HK-2 (cell line): ENCODE data around the gene CDC25A.
"Not testable (repeated sequence)": the region's sequence is repeated elsewhere in the genome, so short reads cannot be mapped to it uniquely, and the experiment has no call there.

Source experiments
- DNase-seq: peaks from one replicate; pipeline ENCODE4 v3.0.0-alpha.2; 2018; ENCODE audit not compliant: unreplicated experiment

The CDC25A gene

DNA sequence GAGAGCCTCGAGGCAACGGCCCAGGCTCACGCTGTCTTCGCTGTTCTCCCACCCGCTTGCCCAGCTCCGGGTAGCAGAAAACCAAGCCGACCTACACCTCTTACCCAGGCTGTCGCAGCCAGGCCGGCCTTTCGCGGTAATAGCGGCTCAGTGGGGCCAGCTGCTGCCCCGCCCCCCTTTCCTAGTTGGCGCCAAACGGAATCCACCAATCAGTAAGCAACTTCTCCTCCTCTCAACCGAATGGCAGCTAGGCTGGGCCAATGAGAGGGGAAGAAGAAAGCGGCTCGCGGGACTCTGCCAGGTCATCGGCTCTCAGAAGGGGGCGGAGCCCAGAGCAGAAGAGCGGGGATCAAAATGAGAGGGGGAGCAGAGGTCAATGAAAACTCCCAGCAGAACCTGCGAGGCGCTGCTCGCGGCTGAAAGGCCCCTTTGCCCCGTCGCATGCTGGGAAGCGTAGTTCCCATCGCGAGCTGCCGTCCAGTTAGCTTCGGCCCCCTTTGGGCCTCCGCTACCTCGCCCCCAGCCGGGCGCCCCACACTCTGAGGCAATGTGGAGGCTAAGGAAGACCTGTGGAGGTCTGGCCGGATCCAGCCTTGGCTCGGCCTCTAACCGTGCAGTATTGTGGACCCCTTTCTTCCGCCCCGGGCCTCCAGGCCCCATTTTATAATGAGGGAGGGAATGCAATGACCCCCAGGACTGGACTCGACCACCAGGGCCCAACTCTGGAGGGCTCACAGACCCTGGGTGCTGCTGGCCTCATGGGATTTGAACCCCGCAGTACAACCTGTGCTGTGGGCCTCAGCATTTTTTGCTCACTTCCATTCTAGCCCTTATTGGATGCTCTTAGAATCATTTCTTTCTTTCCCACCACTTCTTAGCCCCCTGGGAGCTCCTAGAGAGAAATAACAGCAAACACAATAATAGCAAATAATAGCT is at the start of gene CDC25A:
CDC25A (minus strand) TSS at position 152 of the 936 bp plus-strand sequence. CDS start 470 bp downstream, outside the sequence.
- peak; percentile 93 for DNase-seq

DNA sequence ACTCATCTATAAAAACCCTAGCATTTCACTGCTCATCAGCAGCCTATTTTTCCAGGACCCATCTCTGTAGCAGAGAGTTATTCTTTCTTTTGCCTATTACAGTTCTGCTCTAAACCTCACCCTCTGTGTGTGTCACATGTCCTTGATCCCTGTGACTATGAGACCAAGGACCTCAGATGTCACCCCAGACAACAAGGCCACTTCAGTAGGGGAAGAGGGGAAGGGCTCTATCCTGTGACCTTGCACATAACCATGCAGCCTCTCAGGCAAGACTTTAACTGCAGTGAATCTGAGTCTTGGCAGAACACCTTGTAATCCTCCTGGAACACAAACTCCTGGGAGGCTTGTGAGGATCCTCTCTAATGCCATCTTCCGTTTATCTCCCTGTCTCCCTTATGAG is 48.3 kb upstream of the CDC25A start:
- DNase-seq, result no peak

DNA sequence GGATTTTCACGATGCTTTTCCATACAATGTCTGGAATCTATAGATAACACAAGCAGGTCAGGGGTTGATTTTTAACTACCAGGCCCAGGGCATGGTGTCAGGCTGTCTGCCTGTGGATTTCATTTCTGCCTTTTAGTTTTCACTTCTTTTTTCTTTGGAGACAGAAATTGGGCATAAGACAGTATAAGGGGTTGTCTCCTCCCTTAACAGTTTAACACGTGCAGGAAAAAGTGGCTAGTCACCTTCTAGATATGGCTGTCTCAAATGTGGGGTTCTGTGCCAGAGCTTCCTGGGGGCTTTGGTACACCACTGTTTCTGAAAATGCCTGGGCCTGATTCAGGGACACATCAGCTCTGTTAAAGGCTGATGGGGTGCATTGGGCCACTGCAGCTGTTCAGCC is 45.3 kb upstream of the CDC25A start:
- no peak for DNase-seq

DNA sequence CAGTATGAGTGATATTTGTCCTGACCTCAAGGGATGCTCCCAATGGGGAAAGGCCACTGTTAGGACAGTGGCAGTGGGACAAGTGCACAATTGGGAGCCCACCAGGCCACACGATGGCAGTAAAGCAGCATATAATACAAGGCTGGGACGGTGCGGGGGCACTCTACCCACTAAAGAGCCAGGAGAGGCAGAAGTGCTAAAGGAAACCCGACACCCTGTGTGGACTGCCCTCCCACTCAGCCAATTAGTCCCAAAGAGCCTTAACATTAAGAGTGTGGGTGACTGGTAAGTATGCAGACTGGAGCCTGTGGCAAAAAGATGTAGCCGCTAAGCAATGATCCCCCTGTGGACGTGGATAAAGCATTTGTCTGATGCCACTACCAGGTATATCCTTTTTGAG is 44.5 kb upstream of the CDC25A start:
- peak; percentile 28 for DNase-seq

DNA sequence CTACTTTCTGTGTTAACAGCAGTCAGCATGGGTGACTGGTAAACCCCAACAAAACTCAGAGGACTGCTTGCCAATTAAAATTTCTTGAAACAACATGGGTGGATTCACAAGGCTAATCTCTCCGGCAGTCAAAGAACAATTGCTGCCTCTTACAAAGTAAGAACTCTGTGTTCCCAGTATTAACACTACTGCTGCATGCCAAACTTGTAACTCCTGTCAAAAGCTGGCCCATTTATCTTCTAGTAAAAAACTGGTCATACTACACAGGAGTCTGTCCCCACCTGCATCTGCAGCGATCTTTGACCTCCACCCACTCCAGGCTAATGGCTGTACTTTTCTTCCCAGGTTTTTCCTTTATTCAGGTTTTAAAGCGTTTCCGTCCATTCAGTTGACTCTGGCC is 44.0 kb upstream of the CDC25A start:
- no peak for DNase-seq

DNA sequence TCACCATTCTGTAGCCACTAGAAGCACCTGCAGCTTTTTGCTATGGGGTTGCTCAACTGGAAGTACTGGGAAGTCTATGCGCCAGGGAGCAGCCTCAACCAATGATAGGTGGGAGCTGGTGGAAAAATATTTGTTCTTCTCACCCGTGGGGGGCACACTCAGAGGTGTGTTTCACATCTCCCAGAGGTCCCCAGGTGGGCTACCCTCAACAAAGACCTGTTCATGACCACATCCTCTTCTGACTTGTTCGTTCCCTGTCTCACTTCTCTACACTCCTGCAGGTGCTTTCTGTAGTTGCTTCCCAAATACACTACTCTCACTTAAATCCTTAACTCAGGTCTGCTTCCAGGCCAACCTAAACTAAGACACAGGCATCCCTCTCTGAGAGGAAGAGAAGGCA is 38.7 kb upstream of the CDC25A start:
- DNase-seq, result no peak

DNA sequence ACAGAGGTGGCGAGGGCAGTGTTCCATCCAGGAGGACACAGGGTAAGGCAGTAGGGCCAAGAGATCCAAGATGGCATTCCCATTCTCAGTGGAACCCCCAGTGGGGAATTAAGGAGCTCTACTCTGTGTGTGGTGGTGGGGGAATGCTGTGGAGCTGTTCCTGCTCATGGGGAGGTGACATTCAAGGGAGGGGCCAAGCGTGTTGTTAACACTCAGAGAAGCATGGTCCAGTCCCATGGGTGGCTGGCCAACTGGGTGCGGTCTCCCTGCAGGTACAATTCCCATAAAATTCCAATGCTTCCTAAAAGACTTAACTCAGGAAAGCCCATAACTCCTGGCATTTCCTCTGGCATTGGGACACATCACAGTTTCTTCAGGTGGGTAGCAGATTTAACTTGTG is 37.4 kb upstream of the CDC25A start:
- no peak for DNase-seq

DNA sequence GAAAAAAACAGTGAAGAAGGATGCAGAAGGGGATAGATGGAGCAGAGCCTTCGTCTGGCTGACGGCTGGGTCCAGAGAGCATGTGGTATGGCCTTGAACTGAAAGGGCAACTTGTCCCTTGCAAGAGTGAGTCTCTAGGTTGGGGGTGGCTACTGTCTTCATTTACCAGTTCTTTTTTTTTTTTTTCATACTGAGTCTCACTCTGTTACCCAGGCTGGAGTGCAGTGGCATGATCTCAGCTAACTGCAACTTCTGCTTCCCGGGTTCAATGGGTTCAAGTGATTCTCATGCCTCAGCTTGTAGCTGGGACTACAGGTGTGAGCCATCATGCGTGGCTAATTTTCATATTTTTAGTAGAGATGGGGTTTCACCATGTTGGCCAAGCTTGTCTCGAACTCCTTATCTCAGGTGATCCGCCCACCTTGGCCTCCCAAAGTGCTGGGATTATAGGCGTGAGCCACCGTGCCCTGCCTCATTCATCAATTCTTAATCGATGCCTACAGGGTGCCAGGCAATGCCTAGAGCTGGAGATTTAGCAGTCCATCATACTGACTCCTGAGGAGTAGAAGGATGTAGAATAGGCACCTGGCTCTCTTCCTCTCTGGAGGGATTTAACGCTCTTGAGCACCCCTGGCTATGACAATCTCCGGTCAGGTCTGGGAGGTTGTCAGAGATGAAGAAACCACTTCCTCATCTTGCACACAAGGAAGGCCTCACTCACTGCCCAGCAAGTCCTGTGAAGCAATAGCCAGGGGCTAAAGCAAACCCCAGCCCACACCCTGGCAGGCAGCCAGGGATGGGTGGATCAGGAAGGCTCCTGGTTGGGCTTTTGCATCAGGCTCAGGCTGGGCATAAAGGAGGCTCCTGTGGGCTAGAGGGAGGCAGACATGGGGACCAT is 34.6 kb upstream of the CDC25A start, which contains the start of gene CAMP:
CAMP (plus strand) TSS at position 880 of the 898 bp plus-strand sequence; CDS start at position 897, 17 bp downstream.
- DNase-seq, result peak; percentile 32

DNA sequence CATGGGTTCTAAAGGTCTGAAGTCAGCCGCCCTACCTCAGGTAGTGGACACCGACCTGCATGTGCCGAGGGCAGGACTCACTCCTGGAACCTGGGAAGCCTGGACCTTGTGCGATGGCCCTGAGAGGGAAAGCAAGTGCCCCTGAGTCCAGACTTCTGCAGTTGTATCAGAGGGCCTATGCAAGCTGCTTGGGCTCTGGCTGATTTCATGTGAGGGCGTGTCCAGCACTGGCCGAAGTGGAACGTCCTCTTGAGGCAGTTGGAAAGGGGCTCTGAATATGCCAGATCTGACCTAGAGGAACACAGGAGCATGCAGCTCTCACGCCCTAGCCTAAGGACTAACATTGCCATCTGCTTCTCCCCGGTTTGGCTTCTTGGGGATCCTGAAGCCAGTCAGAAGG is 32.5 kb upstream of the CDC25A start:
- no peak for DNase-seq

DNA sequence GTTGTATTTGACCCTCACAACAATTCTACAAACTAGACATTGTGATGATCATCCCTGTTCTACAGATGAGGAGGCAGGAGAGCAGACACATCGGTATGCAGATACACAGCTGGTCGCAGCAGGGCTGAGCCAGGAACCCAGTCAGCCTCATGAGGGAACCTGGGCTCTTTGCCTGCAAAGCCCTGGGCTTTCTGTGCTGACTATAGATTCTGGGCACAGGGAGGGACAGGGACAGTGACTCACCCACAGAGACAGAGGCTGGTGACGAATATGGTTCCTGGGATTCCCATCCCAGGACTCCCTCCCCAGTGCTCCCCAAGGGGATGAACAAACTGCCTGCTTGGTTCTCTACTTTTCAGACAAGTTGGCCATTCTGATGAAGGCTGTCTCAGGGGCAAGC is 31.3 kb upstream of the CDC25A start:
- no peak for DNase-seq

DNA sequence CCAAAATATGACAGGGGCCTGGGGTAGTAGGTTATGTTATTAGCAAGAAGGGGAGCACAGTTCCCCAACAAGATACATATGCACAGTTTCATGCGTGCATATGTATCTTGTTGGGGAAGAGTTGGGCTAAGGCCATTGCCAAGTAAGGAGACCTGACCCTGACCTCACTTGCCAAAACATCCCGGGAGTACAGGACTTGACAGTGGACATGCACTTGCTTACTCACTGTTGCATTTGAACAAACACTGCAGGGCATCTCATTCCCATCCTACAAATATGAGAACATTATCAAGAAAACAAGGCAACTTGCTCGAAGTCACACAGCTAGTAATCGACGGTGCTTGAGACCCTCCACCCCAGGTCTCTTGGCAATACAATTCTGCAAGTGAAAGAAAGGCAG is 30.3 kb upstream of the CDC25A start:
- DNase-seq, result no peak

DNA sequence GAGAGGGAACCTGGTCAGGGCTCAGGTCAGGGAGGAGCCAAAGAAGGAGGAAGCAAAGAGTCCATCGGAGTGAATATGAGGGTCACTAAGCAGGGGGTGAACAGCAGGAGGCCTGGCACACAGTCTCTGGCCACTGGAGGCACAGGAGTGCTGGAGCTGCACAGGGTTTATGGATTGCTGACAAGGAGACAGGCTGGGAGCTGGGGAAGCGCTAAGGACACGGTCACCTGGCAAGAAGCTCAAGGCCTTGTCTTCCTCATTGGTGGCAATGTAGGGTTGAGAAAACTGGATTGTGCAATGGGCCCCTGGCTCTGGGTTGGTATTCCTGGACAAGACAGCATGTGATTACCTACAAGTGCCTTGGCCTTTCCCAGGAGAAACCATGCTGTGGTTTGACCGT is 29.2 kb upstream of the CDC25A start:
- no peak for DNase-seq

DNA sequence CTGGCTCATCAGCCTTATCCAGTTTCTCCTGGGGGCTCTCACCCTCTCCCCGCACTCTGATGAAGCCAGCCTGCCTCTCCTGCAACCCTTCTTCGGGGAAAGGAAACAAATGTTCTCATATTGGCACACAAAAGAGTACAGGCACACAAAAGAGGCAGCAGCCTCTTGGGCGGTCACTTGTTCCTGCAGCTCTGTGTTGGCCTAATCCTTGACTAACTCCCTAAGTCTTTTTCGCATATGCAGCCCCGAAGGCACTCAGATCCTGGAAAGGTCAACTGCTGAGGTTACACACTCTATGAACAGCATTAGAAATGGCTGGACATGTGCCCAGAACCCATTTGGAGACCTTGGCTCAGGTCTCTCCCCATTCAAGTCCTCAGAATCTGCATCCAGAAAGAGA is 27.7 kb upstream of the CDC25A start:
- DNase-seq, result no peak

DNA sequence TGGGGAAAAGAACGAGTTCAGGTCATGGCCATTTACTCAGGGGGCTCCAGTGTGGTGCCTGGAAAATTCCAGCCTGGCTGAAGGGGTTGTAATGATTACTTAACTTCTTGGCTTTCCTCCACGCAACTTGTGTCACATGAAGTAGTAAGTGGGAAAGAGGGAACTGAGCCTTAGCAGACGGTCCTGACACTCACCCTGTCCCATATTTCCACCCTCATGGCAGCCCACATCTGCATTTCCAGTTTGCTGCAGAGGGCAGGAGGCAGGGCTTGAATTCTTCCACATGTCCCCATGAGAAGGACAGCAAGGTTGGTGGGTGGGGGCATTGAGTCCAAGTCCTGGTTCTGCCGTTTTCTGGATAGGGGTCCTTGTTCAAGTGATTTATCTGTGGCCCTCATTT is 27.2 kb upstream of the CDC25A start:
- DNase-seq, result no peak

DNA sequence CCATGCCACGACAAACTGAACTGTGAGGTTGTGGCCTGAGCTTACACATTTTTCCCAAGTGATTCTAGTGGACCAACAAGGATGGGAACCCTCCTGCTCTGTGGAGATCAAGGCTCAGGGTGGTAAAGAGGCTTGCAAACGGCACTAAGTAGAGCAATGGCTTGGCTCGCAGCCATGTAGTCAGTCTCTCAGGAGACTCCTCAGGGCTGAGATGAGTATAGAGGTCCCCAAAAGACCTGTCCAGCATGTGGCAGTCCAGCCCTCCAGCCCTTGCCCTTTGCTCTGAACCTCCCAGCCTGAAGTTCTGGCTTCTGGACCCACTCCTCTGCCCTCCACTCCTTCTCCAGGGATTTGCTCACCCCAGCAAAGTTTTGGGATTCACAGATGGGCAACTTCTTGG is 26.8 kb upstream of the CDC25A start:
- DNase-seq, result no peak

DNA sequence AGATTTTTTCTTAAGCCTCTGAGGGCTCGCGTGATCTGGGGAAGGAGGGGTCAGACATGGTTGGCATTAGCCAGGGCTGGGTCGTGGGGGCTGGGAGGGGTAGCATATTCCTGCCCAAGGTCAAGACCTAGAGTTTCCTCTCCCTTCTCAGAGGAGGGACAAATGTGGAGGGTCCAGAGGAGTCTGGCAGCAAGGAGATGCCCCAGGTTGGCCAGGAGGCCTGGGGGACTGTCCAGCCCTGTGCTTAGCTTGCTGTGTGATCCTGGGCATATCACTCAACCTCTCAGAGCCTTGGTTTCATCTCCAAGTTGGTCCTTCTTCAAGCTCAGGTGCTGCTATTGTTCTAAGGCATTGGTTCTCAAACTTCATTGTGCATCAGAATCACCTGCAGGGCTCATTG is 26.0 kb upstream of the CDC25A start:
- DNase-seq, result no peak

DNA sequence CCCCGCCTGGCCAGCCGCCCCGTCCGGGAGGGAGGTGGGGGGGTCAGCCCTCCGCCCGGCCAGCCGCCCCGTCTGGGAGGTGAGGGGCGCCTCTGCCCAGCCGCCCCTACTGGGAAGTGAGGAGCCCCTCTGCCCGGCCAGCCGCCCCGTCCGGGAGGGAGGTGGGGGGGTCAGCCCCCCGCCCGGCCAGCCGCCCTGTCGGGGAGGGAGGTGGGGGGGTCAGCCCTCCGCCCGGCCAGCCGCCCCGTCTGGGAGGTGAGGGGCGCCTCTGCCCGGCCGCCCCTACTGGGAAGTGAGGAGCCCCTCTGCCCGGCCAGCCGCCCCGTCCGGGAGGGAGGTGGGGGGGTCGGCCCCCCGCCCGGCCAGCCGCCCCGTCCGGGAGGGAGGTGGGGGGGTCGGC is 23.6 kb upstream of the CDC25A start:
- DNase-seq, result not testable (repeated sequence)

DNA sequence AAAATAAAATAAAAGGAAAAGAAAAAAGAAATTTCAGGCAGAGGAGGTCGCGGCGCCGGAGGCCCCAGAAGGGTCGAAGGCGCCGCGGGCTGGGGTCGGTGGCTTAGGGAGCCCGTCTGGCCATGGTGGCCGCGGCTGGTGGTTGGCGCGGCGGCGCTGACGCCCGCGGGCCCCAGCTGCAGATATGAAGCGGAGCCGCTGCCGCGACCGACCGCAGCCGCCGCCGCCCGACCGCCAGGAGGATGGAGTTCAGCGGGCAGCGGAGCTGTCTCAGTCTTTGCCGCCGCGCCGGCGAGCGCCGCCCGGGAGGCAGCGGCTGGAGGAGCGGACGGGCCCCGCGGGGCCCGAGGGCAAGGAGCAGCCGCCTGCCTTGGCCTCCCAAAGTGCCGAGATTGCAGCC is 22.3 kb upstream of the CDC25A start:
- not testable (repeated sequence) for DNase-seq

DNA sequence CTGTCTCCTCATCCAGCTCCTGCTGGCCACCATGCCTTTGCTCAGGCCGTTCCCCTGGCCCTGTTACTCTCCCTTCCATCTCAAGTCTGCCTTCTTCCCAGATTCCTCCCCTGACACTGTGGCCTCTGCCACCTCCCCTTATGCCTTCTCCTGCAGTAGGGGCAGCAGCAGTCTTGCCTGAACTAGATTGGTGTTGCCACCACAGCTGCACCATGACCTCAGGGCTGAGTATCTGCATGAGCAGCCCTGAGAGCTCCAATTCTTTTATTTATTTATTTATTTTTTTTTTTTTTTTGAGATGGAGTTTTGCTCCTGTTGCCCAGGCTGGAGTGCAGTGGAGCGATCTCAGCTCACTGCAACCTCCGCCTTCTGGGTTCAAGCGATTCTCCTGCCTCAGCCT is 21.2 kb upstream of the CDC25A start:
- DNase-seq, result no peak

DNA sequence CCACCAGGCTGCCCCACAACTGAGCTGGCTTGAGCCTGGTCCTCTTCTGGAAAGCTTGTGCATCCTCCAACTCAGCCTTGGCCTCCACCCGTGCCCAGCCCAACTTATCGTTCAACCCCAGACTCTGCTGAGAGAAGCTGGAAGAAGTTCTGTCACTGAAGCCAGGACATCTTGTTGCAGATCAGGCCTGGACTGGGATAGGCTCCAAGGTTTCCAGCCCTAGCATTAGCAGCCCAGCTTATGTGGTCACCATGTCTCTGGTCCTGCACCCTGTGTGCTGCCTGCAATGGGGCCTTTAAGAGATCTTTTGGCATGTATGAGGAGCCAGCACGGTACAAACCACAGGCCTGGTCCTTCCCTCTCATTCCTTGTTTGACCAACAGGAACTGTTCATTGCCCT is 19.9 kb upstream of the CDC25A start:
- no peak for DNase-seq

DNA sequence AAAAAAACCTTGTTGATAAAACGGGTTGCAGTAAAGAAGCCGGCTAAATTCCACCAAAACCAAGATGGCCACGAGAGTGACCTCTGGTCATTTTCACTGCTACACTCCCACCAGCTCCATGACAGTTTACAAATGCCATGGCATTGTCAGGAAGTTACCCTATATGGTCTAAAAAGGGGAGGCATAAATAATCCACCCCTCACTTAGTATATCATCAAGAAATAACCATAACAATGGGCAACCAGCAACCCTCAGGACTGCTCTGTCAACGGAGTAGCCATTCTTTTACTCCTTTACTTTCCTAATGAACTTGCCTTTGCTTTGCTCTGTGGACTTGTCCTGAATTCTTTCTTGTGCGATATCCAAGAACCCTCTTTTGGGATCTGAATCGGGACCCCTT is 14.4 kb upstream of the CDC25A start:
- DNase-seq, result no peak

DNA sequence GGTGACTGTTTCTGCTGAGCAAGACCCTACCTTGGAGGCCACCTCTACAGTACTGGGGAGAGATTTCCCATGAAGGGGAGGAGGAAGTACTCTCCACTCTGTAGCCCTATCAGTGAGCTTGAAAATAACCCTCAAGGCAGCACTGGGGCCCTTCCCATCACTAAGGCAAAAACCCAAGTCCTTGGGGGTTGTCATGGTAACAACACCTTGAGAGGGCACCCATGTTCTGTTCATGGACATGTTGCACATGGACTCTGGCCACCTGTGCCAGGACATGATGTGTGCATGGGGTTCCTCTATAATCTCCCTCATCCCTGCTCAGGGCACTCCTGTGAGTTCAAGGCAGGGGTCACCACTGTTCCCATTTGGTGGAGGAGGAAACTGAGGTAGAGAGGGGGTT is 10.9 kb upstream of the CDC25A start:
- no peak for DNase-seq

DNA sequence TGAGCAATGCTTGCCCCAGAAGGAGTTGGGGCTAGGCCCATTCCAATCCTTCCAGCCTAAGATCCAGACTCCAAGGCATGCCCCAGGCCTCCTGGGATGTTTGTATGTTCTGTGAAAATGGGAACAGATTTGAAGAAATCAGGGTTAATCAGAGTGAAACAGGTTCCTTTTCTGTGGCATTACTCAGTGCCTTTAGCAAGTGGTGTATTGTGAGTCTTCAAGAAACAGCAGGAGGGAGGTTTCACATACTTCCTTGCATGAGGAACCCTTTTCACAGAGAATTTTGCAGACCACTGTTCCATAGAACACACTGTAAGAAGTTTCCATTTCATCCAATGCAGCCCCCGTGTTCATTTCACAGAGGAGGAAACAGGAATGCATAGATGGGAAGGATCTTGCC is 8.4 kb upstream of the CDC25A start:
- DNase-seq, result no peak
